Liver (tissue), 9 donors: ENCODE data around the gene PRELID1. TPM values are rescaled to one million over a fixed set of nuclear protein-coding genes. Genes with fewer than 3 reads are reported as not detected.

Experiments
- DNase-seq: peaks from one replicate; pipeline ENCODE4 v3.0.0-alpha.2; 2017; ENCODE audit warnings: low spot score
- H3K27ac ChIP-seq, 2 donors: one replicate each; pipeline ENCODE4 v1.7.0; 2013; ENCODE audit warnings: inconsistent platforms in 2 of 2, low read length in 2 of 2, control low read depth in 1 of 2, low read depth in 1 of 2, mild to moderate bottlenecking in 1 of 2
- H3K27me3 ChIP-seq, 4 donors: one replicate each; pipeline versions ENCODE4 v1.6.1 to v1.7.0; 2013; ENCODE audit warnings: low read length in 3 of 4, inconsistent platforms in 1 of 4, mild to moderate bottlenecking in 1 of 4, moderate library complexity in 1 of 4; ENCODE audit not compliant: control insufficient read depth in 4 of 4, insufficient read depth in 4 of 4
- H3K36me3 ChIP-seq, 4 donors: one replicate each; pipeline versions ENCODE4 v1.6.1 to v1.7.0; 2013; ENCODE audit warnings: low read length in 3 of 4, mild to moderate bottlenecking in 3 of 4, low read depth in 1 of 4, moderate library complexity in 1 of 4; ENCODE audit not compliant: control insufficient read depth in 4 of 4, insufficient read depth in 3 of 4
- H3K4me1 ChIP-seq, 4 donors: one replicate each; pipeline versions ENCODE4 v1.6.1 to v1.7.0; 2013; ENCODE audit warnings: low read length in 3 of 4, mild to moderate bottlenecking in 3 of 4, moderate library complexity in 1 of 4; ENCODE audit not compliant: control insufficient read depth in 4 of 4, insufficient read depth in 4 of 4
- H3K4me3 ChIP-seq, 3 donors: one replicate each; pipeline versions ENCODE4 v1.6.1 to v1.7.0; 2013; ENCODE audit warnings: low read length in 3 of 3, control low read depth in 1 of 3, low read depth in 1 of 3, mild to moderate bottlenecking in 1 of 3
- H3K9ac ChIP-seq, 2 donors: one replicate each; pipeline ENCODE4 v1.7.0; 2013; ENCODE audit warnings: low read length in 2 of 2, mild to moderate bottlenecking in 2 of 2, moderate library complexity in 2 of 2, control low read depth in 1 of 2, low read depth in 1 of 2
- H3K9me3 ChIP-seq, 4 donors: one replicate each; pipeline versions ENCODE4 v1.6.1 to v1.7.0; 2013; ENCODE audit warnings: low read length in 3 of 4; ENCODE audit not compliant: control insufficient read depth in 4 of 4
- CTCF ChIP-seq: fragments of 150-350 bp; IDR thresholded peaks from 2 replicates; pipeline ENCODE4 v1.5.1; 2017; ENCODE audit warnings: improper control_type of control experiment, low read depth, low read length; ENCODE audit not compliant: missing input control
- GABPA ChIP-seq, 2 donors: IDR thresholded peaks in 1 of 2; conservative IDR thresholded peaks in 1 of 2; 2 replicates each; pipeline ENCODE4 v1.6.1; 2016; ENCODE audit warnings: antibody characterized with exemption in 2 of 2, mild to moderate bottlenecking in 1 of 2, moderate library complexity in 1 of 2
- HNF4A ChIP-seq, 2 donors: conservative IDR thresholded peaks; 2 replicates each; pipeline ENCODE4 v1.6.1; 2016; ENCODE audit warnings: antibody characterized with exemption in 2 of 2, mild to moderate bottlenecking in 2 of 2
- JUND ChIP-seq, 2 donors: IDR thresholded peaks; 2 replicates each; pipeline ENCODE4 v1.6.1; 2016; ENCODE audit warnings: antibody characterized with exemption in 2 of 2
- MAX ChIP-seq: IDR thresholded peaks from 2 replicates; pipeline ENCODE4 v1.6.1; 2016; ENCODE audit warnings: antibody characterized with exemption
- NR2F2 ChIP-seq: IDR thresholded peaks from 2 replicates; pipeline ENCODE4 v1.6.1; 2016; ENCODE audit warnings: antibody characterized with exemption
- RAD21 ChIP-seq, 2 donors: IDR thresholded peaks; 2 replicates each; pipeline ENCODE4 v1.6.1; 2016; ENCODE audit warnings: antibody characterized with exemption in 2 of 2, mild to moderate bottlenecking in 2 of 2
- REST ChIP-seq: IDR thresholded peaks from 2 replicates; pipeline ENCODE4 v1.6.1; 2016; ENCODE audit warnings: antibody characterized with exemption, mild to moderate bottlenecking
- RXRA ChIP-seq, 2 donors: IDR thresholded peaks; 2 replicates each; pipeline ENCODE4 v1.6.1; 2017 to 2018; ENCODE audit warnings: antibody characterized with exemption in 2 of 2, mild to moderate bottlenecking in 1 of 2
- SP1 ChIP-seq: IDR thresholded peaks from 2 replicates; pipeline ENCODE4 v1.6.1; 2018; ENCODE audit warnings: antibody characterized with exemption, mild to moderate bottlenecking
- WGBS: extraction: QIAGEN DNeasy Blood & Tissue Kit; methylation state at CpG from one replicate; pipeline ENCODE4 v1.1.7; 2013; 5-methylcytosine and 5-hydroxymethylcytosine counted together
- polyA plus RNA-seq, 2 donors: library from polyadenylated mRNA; stranded (reverse) in 1 of 2; unstranded in 1 of 2; fragments of 200-250 nt in 1 of 2; fragments of >200 nt in 1 of 2; fragmentation: Nextera tagmentation in 1 of 2; extraction: Ambion mirVana in 1 of 2; gene quantifications; one replicate each; pipeline versions ENCODE4 v1.2.1 to v1.2.3, GENCODE V29; 2013 to 2015
- total RNA-seq, 2 donors: library from RNA; depleted of rRNA; stranded (reverse); fragments of >200 nt; gene quantifications; one replicate each; pipeline ENCODE4 v1.2.3, GENCODE V29; 2014
- donor health status: healthy.
- donor health status: healthy.
- donor health status: healthy.
- donor health status: healthy.
- donor health status: healthy.

Gene PRELID1
- total and polyA plus RNA-seq, 4 donors = 47.9 to 200 (median 85.3) TPM

- Histone ChIP-seq H3K4me3 (no peak overlapping the region), H3K27ac (peak overlapping the region; percentile 84 to 89), H3K27me3 (no peaks in the 10 kb centered on the region), H3K9ac (peak overlapping the region in 1 of 2 donors; percentile 31), H3K9me3 (no peaks in the 10 kb centered on the region), H3K4me1 (peaks cover 13 to 42% (median 29%) of the 10 kb centered on the region in 4 donors), H3K36me3 (peaks cover 4 to 12% (median 8%) of the 10 kb centered on the region in 4 donors)
- WGBS = 53% methylated on average over 7 of the region's 7 CpGs
- TF ChIP-seq JUND (IDR thresholded peaks at IDR 0.05) = peak; percentile 66 to 85
- TF ChIP-seq GABPA (IDR thresholded peaks at IDR 0.05 in 1 of 2, conservative IDR thresholded peaks at IDR 0.05 in 1 of 2) = peak in 1 of 2 donors; percentile 53
- TF ChIP-seq HNF4A (conservative IDR thresholded peaks at IDR 0.05) = peak in 1 of 2 donors; percentile 7
- TF ChIP-seq MAX = no peak
- peak in 1 of 2 donors; percentile 8 for TF ChIP-seq RAD21 (IDR thresholded peaks at IDR 0.05)
- TF ChIP-seq REST = peak; percentile 49
- no peak for TF ChIP-seq NR2F2
- TF ChIP-seq CTCF = no peak
- peak; percentile 8 to 47 for TF ChIP-seq RXRA (IDR thresholded peaks at IDR 0.05)
- no peak for DNase-seq
These were observed 2.0 kb upstream of the PRELID1 start for GRCh38 chr5:177301503-177302165.

GRCh38 chr5:177302354-177303110 lies 1.1 kb upstream of the PRELID1 start:
- peak overlapping the region; percentile 72 to 97 (median 86) for H3K4me3 ChIP-seq
- no peak for DNase-seq
- peak overlapping the region in 1 of 2 donors; percentile 51 for H3K9ac ChIP-seq
- no peaks in the 10 kb centered on the region for H3K9me3 ChIP-seq
- peaks cover 6 to 16% (median 11%) of the 10 kb centered on the region in 4 donors for H3K36me3 ChIP-seq
- 44% methylated on average over 24 of the region's 24 CpGs for WGBS
- no peak for TF ChIP-seq HNF4A (conservative IDR thresholded peaks at IDR 0.05)
- peak; percentile 3 for TF ChIP-seq CTCF
- TF ChIP-seq SP1 = no peak
- H3K4me1 ChIP-seq = peaks cover 13 to 42% (median 29%) of the 10 kb centered on the region in 4 donors
- peak overlapping the region; percentile 84 to 89 for H3K27ac ChIP-seq
- no peaks in the 10 kb centered on the region for H3K27me3 ChIP-seq
